Kidney (tissue), 14 donors: ENCODE data around the gene MAK. TPM values are rescaled to one million over a fixed set of nuclear protein-coding genes. Genes with fewer than 3 reads are reported as not detected.
"Not testable (repeated sequence)": the region's sequence is repeated elsewhere in the genome, so short reads cannot be mapped to it uniquely, and the experiment has no call there.

Source experiments
- DNase-seq, 5 donors: peaks; one replicate each; pipeline ENCODE4 v3.0.0-alpha.2; 2013 to 2020
- FAIRE-seq: peaks from 2 replicates; lab custom pipeline; 2012; peaks lifted over from hg19 to GRCh38; lab: Jason Lieb, UNC
- H3K27ac ChIP-seq, 2 donors: one replicate each; pipeline ENCODE4 v1.7.0; 2013; ENCODE audit warnings: low read depth in 2 of 2, low read length in 2 of 2, inconsistent platforms in 1 of 2
- H3K27me3 ChIP-seq: one replicate; pipeline ENCODE4 v1.7.1; 2013; ENCODE audit warnings: low read length, inconsistent platforms; ENCODE audit not compliant: control insufficient read depth, insufficient read depth
- H3K36me3 ChIP-seq, 3 donors: one replicate each; pipeline versions ENCODE4 v1.7.0 to v1.7.1; 2013; ENCODE audit warnings: low read length in 3 of 3, control low read depth in 1 of 3, inconsistent platforms in 1 of 3; ENCODE audit not compliant: insufficient read depth in 3 of 3, control insufficient read depth in 2 of 3
- H3K4me1 ChIP-seq, 3 donors: one replicate each; pipeline versions ENCODE4 v1.7.0 to v1.7.1; 2013; ENCODE audit warnings: low read length in 3 of 3, inconsistent platforms in 1 of 3, low read depth in 1 of 3; ENCODE audit not compliant: control insufficient read depth in 2 of 3, insufficient read depth in 2 of 3
- H3K4me3 ChIP-seq, 3 donors: one replicate each; pipeline versions ENCODE4 v1.7.0 to v1.8.1; 2013; ENCODE audit warnings: low read length in 3 of 3, control low read depth in 1 of 3, inconsistent platforms in 1 of 3
- H3K9ac ChIP-seq, 3 donors: one replicate each; pipeline versions ENCODE4 v1.7.0 to v1.7.1; 2013; ENCODE audit warnings: low read length in 3 of 3, control low read depth in 1 of 3, inconsistent platforms in 1 of 3
- H3K9me3 ChIP-seq, 3 donors: one replicate each; pipeline versions ENCODE4 v1.7.0 to v1.7.1; 2013; ENCODE audit warnings: low read length in 3 of 3, control low read depth in 1 of 3, inconsistent platforms in 1 of 3; ENCODE audit not compliant: control insufficient read depth in 2 of 3, insufficient read depth in 1 of 3
- CTCF ChIP-seq: IDR thresholded peaks from 3 replicates; pipeline ENCODE4 v1.5.1; 2012; ENCODE audit warnings: mild to moderate bottlenecking, moderate library complexity, borderline replicate concordance; ENCODE audit not compliant: insufficient read depth; ENCODE audit errors: extremely low read depth
- intact Hi-C: fragments of 100-400 bp; cut with DNase I; formaldehyde crosslinking; loops from one replicate; pipeline ENCODE4 v1.11.1; 2022
- polyA plus RNA-seq: library from polyadenylated mRNA; stranded (reverse); fragments of 350-450 nt; fragmentation: Illumina TruSeq; extraction: RNeasy Lipid Tissue Mini Kit (QIAGEN cat#74804); gene quantifications from one replicate; pipeline ENCODE4 v1.2.3, GENCODE V29; 2014; ENCODE audit warnings: low read depth, low replicate concordance; ENCODE audit not compliant: insufficient read depth
- total RNA-seq: library from RNA; stranded (reverse); fragmentation: NEBNext Ultra II Directional; extraction: Animal tissue kit (Norgen Biotek cat#: 25700); gene quantifications from one replicate; pipeline ENCODE4 v1.2.1, GENCODE V29; 2021
- donor health status: control.
- donor health status: control.
- donor health status: control.
- donor health status: control.
- donor health status: control.
- donor health status: DM: yes; HTN: yes; CAD: no.
- donor health status: Normal renal cell carcinoma (clear cell type).

MAK gene
- total and polyA plus RNA-seq, 2 donors from 2014 or later = 0.66 TPM; not detected in 1

GRCh38 chr6:10722820-10723566 lies 115.3 kb downstream of the MAK start, which contains the start of gene TMEM14C:
TMEM14C (plus strand) TSS chr6:10723070; CDS start chr6:10724614, 1,544 bp downstream.
- intact Hi-C loops = no loop called here
- FAIRE-seq = no peak
- Histone ChIP-seq H3K27me3 (no peaks in the 10 kb centered on the region), H3K4me1 (peaks cover 0 to 17% (median 12%) of the 10 kb centered on the region in 3 donors), H3K36me3 (peaks cover 0 to 18% (median 3%) of the 10 kb centered on the region in 3 donors), H3K4me3 (peak within 1 kb of the TSS; percentile 91 to 96 (median 94)), H3K9me3 (no peaks in the 10 kb centered on the region), H3K27ac (peak within 1 kb of the TSS; percentile 77 to 86), H3K9ac (peak within 1 kb of the TSS; percentile 90 to 97 (median 93))
- TF ChIP-seq CTCF = peak; percentile 25
- peak; percentile 99 to 100 (median 99) for DNase-seq

- H3K9ac ChIP-seq = peak overlapping the region in 2 of 3 donors; percentile 48 to 74
- H3K9me3 ChIP-seq = no peaks in the 10 kb centered on the region
- H3K4me1 ChIP-seq = peaks cover 0 to 17% (median 12%) of the 10 kb centered on the region in 3 donors
- intact Hi-C loops = no loop called here
- DNase-seq (no peak), FAIRE-seq (no peak)
- TF ChIP-seq CTCF = no peak
- H3K27me3 ChIP-seq = no peaks in the 10 kb centered on the region
- peak overlapping the region; percentile 68 to 86 for H3K27ac ChIP-seq
- H3K4me3 ChIP-seq = peak overlapping the region; percentile 78 to 94 (median 91)
- peaks cover 0 to 17% (median 3%) of the 10 kb centered on the region in 3 donors for H3K36me3 ChIP-seq
These were observed 115.8 kb downstream of the MAK start for GRCh38 chr6:10722570-10722819.

- DNase-seq (no peak), FAIRE-seq (no peak)
- Histone ChIP-seq H3K9ac (peak overlapping the region in 2 of 3 donors; percentile 48 to 74), H3K4me1 (peaks cover 0 to 17% (median 12%) of the 10 kb centered on the region in 3 donors), H3K9me3 (no peaks in the 10 kb centered on the region), H3K36me3 (peaks cover 0 to 17% (median 3%) of the 10 kb centered on the region in 3 donors), H3K27ac (peak overlapping the region; percentile 68 to 86), H3K4me3 (peak overlapping the region; percentile 78 to 94 (median 91)), H3K27me3 (no peaks in the 10 kb centered on the region)
- intact Hi-C loops = no loop called here
- TF ChIP-seq CTCF = no peak
These were observed 116.3 kb downstream of the MAK start for GRCh38 chr6:10721850-10722569.

GRCh38 chr6:10720960-10721849 lies 117.1 kb downstream of the MAK start:
- H3K27me3 ChIP-seq, DNase-seq, H3K27ac ChIP-seq, FAIRE-seq, H3K9me3 ChIP-seq, intact Hi-C loops: not testable (repeated sequence)
- H3K4me1 ChIP-seq = peaks cover 0 to 17% (median 12%) of the 10 kb centered on the region in 3 donors
- peak overlapping the region in 1 of 3 donors; percentile 76 for H3K9ac ChIP-seq
- H3K36me3 ChIP-seq = peaks cover 0 to 16% (median 3%) of the 10 kb centered on the region in 3 donors
- peak overlapping the region in 2 of 3 donors; percentile 21 to 63 for H3K4me3 ChIP-seq
